Measurements from ENCODE around the gene TOMM40.
"Not testable (repeated sequence)": the region's sequence is repeated elsewhere in the genome, so short reads cannot be mapped to it uniquely, and the experiment has no call there.

The TOMM40 gene

GRCh38 chr19:44900328-44901244, 9.5 kb downstream of the TOMM40 start:
- no peak for FAIRE-seq

- no peak for FAIRE-seq
Observed at GRCh38 chr19:44903216-44903601, 12.2 kb downstream of the TOMM40 start.

- FAIRE-seq = no peak
Observed at GRCh38 chr19:44903602-44904425, 12.8 kb downstream of the TOMM40 start.

- FAIRE-seq = no peak
Observed at GRCh38 chr19:44904426-44904994, 13.5 kb downstream of the TOMM40 start.

- FAIRE-seq = no peak
Observed at GRCh38 chr19:44905437-44906160, 14.5 kb downstream of the TOMM40 start, which contains the start of gene APOE. Gene APOE, plus strand, starts transcription at chr19:44905796. Its CDS starts 829 bp downstream, at chr19:44906625.

GRCh38 chr19:44907613-44908012, 16.6 kb downstream of the TOMM40 start:
- FAIRE-seq = no peak

- no peak for FAIRE-seq
Observed at GRCh38 chr19:44908074-44908835, 17.2 kb downstream of the TOMM40 start.

GRCh38 chr19:44908836-44909261, 17.8 kb downstream of the TOMM40 start:
- FAIRE-seq = no peak

- FAIRE-seq = no peak
Observed at GRCh38 chr19:44909775-44910174, 18.7 kb downstream of the TOMM40 start.

GRCh38 chr19:44911896-44912295, 20.8 kb downstream of the TOMM40 start:
- FAIRE-seq = not testable (repeated sequence)

GRCh38 chr19:44912854-44913253, 21.8 kb downstream of the TOMM40 start:
- FAIRE-seq = no peak

GRCh38 chr19:44913512-44914432, 22.7 kb downstream of the TOMM40 start:
- not testable (repeated sequence) for FAIRE-seq

- not testable (repeated sequence) for FAIRE-seq
Observed at GRCh38 chr19:44914433-44915206, 23.6 kb downstream of the TOMM40 start, which contains the start of gene APOC1. Gene APOC1, plus strand, starts transcription at chr19:44914608. Its CDS starts 284 bp downstream, at chr19:44914892.

GRCh38 chr19:44924243-44924725, 33.2 kb downstream of the TOMM40 start:
- FAIRE-seq = no peak

GRCh38 chr19:44925114-44925891, 34.2 kb downstream of the TOMM40 start:
- FAIRE-seq = no peak

GRCh38 chr19:44926245-44927077, 35.4 kb downstream of the TOMM40 start:
- FAIRE-seq = not testable (repeated sequence)

GRCh38 chr19:44927746-44928145, 36.7 kb downstream of the TOMM40 start:
- no peak for FAIRE-seq

GRCh38 chr19:44930088-44930487, 39.0 kb downstream of the TOMM40 start:
- no peak for FAIRE-seq
